SW 1271 (cell line): ENCODE data around the gene PSD.
"Not testable (repeated sequence)": the region's sequence is repeated elsewhere in the genome, so short reads cannot be mapped to it uniquely, and the experiment has no call there.

Experiments used
- DNase-seq, 2 experiments: peaks; one replicate each; lab custom pipeline; 2025; lab: John Stamatoyannopoulos, UW

Gene PSD

GRCh38 chr10:102418622-102419268, at the start of gene PSD:
PSD (minus strand) TSS chr10:102418785; CDS start chr10:102417038, 1,747 bp downstream.
- DNase-seq, result no peak

- no peak for DNase-seq
Observed at GRCh38 chr10:102467971-102468438, 49.4 kb upstream of the PSD start.

GRCh38 chr10:102467318-102467717, 48.7 kb upstream of the PSD start:
- no peak for DNase-seq

- no peak for DNase-seq
Observed at GRCh38 chr10:102465466-102465865, 46.9 kb upstream of the PSD start.

GRCh38 chr10:102463983-102464382, 45.4 kb upstream of the PSD start:
- DNase-seq, result no peak

GRCh38 chr10:102462512-102463054, 44.0 kb upstream of the PSD start:
- no peak for DNase-seq

- peak; percentile 31 to 72 for DNase-seq
Observed at GRCh38 chr10:102461187-102462054, 42.8 kb upstream of the PSD start.

GRCh38 chr10:102460836-102461186, 42.2 kb upstream of the PSD start:
- DNase-seq, result no peak

- no peak for DNase-seq
Observed at GRCh38 chr10:102458656-102459055, 40.1 kb upstream of the PSD start.

GRCh38 chr10:102457591-102458150, 39.1 kb upstream of the PSD start:
- DNase-seq, result no peak

- DNase-seq, result no peak
Observed at GRCh38 chr10:102455893-102456471, 37.4 kb upstream of the PSD start.

- DNase-seq, result not testable (repeated sequence)
Observed at GRCh38 chr10:102454662-102455487, 36.3 kb upstream of the PSD start.

- no peak for DNase-seq
Observed at GRCh38 chr10:102453502-102453901, 34.9 kb upstream of the PSD start.

- peak in 1 of 2 experiments; percentile 18 for DNase-seq
Observed at GRCh38 chr10:102452672-102453340, 34.2 kb upstream of the PSD start.

- DNase-seq, result no peak
Observed at GRCh38 chr10:102451105-102451969, 32.8 kb upstream of the PSD start, which contains the start of gene C10orf95. C10orf95 (minus strand) TSS chr10:102451543; CDS start chr10:102451093, 450 bp downstream.

- peak; percentile 17 to 52 for DNase-seq
Observed at GRCh38 chr10:102450374-102451104, 32.0 kb upstream of the PSD start.

GRCh38 chr10:102450124-102450373, 31.5 kb upstream of the PSD start:
- DNase-seq, result no peak

GRCh38 chr10:102449321-102450123, 30.9 kb upstream of the PSD start:
- peak; percentile 32 to 67 for DNase-seq
